GM06990 (cell line): ENCODE data around the gene FAM20A.

Source experiments
- DNase-seq: peaks from one replicate; pipeline ENCODE4 v3.0.0-alpha.2; 2011; ENCODE audit not compliant: insufficient read length; ENCODE audit errors: extremely low read depth
- H3K27me3 ChIP-seq: replicated peaks from 2 replicates; pipeline ENCODE4 v1.6.0; 2011; ENCODE audit warnings: low read length; ENCODE audit not compliant: control insufficient read depth, insufficient read depth
- H3K36me3 ChIP-seq: 2 replicates; pipeline ENCODE4 v1.5.1; 2011; ENCODE audit warnings: low read length; ENCODE audit not compliant: control insufficient read depth, insufficient read depth
- H3K4me3 ChIP-seq: replicated peaks from 2 replicates; pipeline ENCODE4 v1.5.1; 2011; ENCODE audit warnings: low read depth, mild to moderate bottlenecking, control low read depth, low read length
- TF ChIP-seq, protein P1 (sequence below): IDR thresholded peaks from 2 replicates; pipeline ENCODE4 v1.5.1; 2011; ENCODE audit warnings: low read length, control low read depth, mild to moderate bottlenecking, inconsistent platforms; ENCODE audit not compliant: insufficient read depth, poor library complexity, severe bottlenecking

Gene FAM20A

DNA sequence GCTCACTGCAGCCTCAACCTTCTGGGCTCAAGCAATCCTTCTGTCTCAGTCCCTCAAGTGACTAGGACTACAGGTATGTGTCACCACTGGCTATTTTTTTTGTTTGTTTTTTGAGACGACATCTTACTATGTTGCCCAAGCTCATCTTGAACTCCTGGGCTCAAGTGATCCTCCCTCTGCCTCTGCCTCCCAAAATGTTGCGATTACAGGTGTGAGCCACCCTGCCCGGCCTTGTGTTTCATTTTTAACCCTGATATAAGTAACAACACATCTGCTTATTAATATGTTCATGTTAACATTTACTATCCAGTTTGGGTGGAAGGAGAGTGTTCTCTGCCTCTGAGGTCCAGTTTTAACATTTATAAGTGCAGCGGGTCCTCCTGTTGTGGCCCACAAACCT is 3.1 kb downstream of the FAM20A start:
- no peak overlapping the region for H3K4me3 ChIP-seq
- TF ChIP-seq, protein P1, sequence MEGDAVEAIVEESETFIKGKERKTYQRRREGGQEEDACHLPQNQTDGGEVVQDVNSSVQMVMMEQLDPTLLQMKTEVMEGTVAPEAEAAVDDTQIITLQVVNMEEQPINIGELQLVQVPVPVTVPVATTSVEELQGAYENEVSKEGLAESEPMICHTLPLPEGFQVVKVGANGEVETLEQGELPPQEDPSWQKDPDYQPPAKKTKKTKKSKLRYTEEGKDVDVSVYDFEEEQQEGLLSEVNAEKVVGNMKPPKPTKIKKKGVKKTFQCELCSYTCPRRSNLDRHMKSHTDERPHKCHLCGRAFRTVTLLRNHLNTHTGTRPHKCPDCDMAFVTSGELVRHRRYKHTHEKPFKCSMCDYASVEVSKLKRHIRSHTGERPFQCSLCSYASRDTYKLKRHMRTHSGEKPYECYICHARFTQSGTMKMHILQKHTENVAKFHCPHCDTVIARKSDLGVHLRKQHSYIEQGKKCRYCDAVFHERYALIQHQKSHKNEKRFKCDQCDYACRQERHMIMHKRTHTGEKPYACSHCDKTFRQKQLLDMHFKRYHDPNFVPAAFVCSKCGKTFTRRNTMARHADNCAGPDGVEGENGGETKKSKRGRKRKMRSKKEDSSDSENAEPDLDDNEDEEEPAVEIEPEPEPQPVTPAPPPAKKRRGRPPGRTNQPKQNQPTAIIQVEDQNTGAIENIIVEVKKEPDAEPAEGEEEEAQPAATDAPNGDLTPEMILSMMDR, result no peak

DNA sequence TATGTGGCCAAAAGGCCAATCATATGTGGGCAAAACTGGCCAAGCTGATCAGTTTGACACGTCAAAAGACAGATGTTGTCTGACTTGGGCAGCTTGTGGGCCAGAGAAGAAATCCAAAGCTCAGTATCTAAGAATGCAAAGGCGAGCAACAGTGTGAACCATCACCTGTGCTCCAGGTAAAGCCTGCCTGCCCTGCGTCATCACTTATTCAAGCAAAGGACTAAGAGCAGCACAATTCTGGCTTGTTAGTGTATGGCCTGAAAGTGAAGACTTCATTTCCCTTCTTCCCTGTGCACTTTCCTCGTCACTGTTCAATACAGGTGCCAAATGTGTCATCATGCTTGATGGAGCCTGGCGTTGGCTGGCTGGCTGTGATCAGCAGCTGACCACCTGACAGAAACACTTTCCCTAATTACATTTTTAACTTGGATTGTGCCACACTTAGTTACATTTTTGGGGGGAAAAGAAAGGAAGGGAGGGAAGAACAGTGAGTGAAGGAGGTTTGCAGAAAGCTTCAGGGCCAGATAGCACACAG is 4.7 kb downstream of the FAM20A start:
- no peak for DNase-seq
- TF ChIP-seq, protein P1, result no peak
- H3K36me3 ChIP-seq, result no peaks in the 10 kb centered on the region
- no peak overlapping the region for H3K4me3 ChIP-seq
- H3K27me3 ChIP-seq, result peaks cover 3% of the 10 kb centered on the region; the same call in 1 of the 2 replicates

More for the DNA sequence above, 3.1 kb downstream of the FAM20A start:
- DNase-seq, result no peak
- H3K27me3 ChIP-seq, result peaks cover 3% of the 10 kb centered on the region; the same call in 1 of the 2 replicates
- no peaks in the 10 kb centered on the region for H3K36me3 ChIP-seq

DNA sequence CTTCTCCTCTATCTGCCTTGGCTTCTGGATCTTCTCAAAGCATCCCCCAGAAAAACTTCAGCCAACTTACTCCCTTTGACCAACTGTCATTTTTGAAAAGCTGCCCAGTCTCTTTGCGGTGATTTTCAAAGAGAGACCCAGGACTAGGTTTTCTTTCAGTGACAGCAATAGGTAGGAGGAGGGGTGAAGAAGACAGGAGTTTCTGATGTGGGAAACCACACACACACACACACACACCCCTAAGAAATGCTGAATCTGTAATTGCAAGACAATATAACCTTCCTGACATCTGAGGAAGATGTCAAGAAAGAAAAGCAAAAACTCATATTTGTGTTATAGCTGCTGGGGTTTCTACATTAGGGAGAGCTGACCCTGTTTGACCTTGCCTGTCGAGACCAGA is 5.2 kb downstream of the FAM20A start:
- DNase-seq, result no peak
- Histone ChIP-seq H3K27me3 (peaks cover 3% of the 10 kb centered on the region; the same call in 1 of the 2 replicates), H3K4me3 (no peak overlapping the region), H3K36me3 (no peaks in the 10 kb centered on the region)
- TF ChIP-seq, protein P1, result no peak

DNA sequence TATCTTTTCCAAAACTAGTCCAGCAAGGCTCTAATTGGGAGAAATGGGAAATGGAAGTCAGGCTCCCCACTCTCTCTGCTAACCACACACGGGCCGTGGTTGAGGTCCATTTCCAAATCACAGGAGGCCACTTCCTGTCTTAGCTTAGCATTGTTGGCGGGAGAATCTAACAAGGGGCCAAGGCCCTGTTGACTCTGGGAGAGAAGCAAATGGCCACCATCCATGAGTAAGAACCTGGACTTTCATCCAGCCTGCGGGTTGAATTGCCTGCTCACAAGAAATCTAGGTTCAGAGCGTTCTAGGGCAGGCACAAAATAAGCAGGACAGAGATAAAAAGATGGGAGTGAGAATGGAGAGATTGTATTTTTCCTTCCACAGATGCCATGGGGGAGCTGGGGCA is 5.7 kb downstream of the FAM20A start:
- no peak for DNase-seq
- H3K27me3 ChIP-seq, result peaks cover 3% of the 10 kb centered on the region; the same call in 1 of the 2 replicates
- H3K4me3 ChIP-seq, result no peak overlapping the region
- TF ChIP-seq, protein P1, result no peak
- no peaks in the 10 kb centered on the region for H3K36me3 ChIP-seq

DNA sequence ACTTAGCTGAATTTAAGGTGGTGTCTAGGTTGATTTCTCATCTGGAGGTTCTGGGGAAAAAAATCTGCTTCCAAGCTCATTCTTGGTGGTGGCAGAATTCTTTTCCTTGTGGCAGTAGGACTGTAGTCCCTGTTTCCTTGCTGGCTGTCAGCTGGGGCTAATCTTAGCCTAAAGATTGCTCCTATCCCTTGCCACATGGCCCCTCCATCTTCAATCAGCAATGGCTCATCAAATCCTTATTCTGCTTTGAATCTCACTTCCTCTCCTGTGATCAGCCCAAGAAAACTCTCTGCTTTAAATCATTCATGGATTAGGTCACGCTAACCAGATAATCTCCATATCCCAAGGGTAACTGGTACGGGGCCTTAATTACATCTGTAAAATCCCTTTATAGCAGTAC is 6.6 kb downstream of the FAM20A start:
- H3K36me3 ChIP-seq, result no peaks in the 10 kb centered on the region
- H3K27me3 ChIP-seq, result peaks cover 3% of the 10 kb centered on the region; the same call in 1 of the 2 replicates
- TF ChIP-seq, protein P1, result no peak
- H3K4me3 ChIP-seq, result no peak overlapping the region
- no peak for DNase-seq
